Measurements from ENCODE around the gene ARL17A.
"Not testable (repeated sequence)": the region's sequence is repeated elsewhere in the genome, so short reads cannot be mapped to it uniquely, and the experiment has no call there.

Gene ARL17A

GRCh38 chr17:46559155-46559554 lies 20.3 kb downstream of the ARL17A start:
- H3K9me3 ChIP-seq (replicated peaks in 1 of 2; ENCODE audit: control insufficient read depth in 2 of 2, insufficient read depth in 1 of 2, low read depth in 1 of 2, low read length in 2 of 2); H3K79me1 ChIP-seq (ENCODE audit: low read depth, low read length); H3K36me3 ChIP-seq (replicated peaks in 1 of 2; ENCODE audit: control insufficient read depth in 2 of 2, insufficient read depth in 2 of 2, low read length in 2 of 2); H3K27ac ChIP-seq (replicated peaks; ENCODE audit: low read length); DNase-seq (ENCODE audit: low spot score); H3K4me3 ChIP-seq (ENCODE audit: low read length in 2 of 2); H2BK12ac ChIP-seq (ENCODE audit: low read length); H3K14ac ChIP-seq (ENCODE audit: low read length); H3K4ac ChIP-seq (ENCODE audit: low read length); H4K8ac ChIP-seq (ENCODE audit: low read depth, low read length); H3K23ac ChIP-seq (ENCODE audit: low read depth, low read length, poor library complexity); H3K4me1 ChIP-seq (ENCODE audit: control insufficient read depth in 2 of 2, insufficient read depth in 1 of 2, low read depth in 1 of 2, low read length in 2 of 2); H2BK5ac ChIP-seq (ENCODE audit: low read length); H2AK5ac ChIP-seq (ENCODE audit: low read depth, low read length); H2AFZ ChIP-seq (ENCODE audit: low read length); H3K27me3 ChIP-seq (ENCODE audit: control insufficient read depth in 3 of 3, insufficient read depth in 3 of 3, low read depth in 1 of 3, low read length in 3 of 3); H3K9ac ChIP-seq (ENCODE audit: low read depth, low read length, poor library complexity); H3K18ac ChIP-seq (ENCODE audit: low read length); H2BK120ac ChIP-seq (ENCODE audit: low read depth, low read length); H3K4me2 ChIP-seq (ENCODE audit: insufficient read depth, low read length, poor library complexity, severe bottlenecking); H2BK15ac ChIP-seq (ENCODE audit: low read length); H4K91ac ChIP-seq (ENCODE audit: low read depth, low read length, poor library complexity): not testable (repeated sequence)
- WGBS, 2 donors (ENCODE audit: extremely low coverage in 2 of 2, insufficient read length in 2 of 2, insufficient replicate concordance in 1 of 2): no CpG with 5 or more reads among the region's 20 CpGs

GRCh38 chr17:46548607-46549006 lies 30.9 kb downstream of the ARL17A start:
- not testable (repeated sequence) for H2BK12ac ChIP-seq (ENCODE audit: low read length); DNase-seq (ENCODE audit: low spot score)
- no CpG with 5 or more reads among the region's 10 CpGs for WGBS, 2 donors (ENCODE audit: extremely low coverage in 2 of 2, insufficient read length in 2 of 2, insufficient replicate concordance in 1 of 2)

GRCh38 chr17:46534716-46535115 lies 44.8 kb downstream of the ARL17A start:
- not testable (repeated sequence) for H3K14ac ChIP-seq (ENCODE audit: low read length); H2BK5ac ChIP-seq (ENCODE audit: low read length); H3K9me3 ChIP-seq (replicated peaks in 1 of 2; ENCODE audit: control insufficient read depth in 2 of 2, insufficient read depth in 1 of 2, low read depth in 1 of 2, low read length in 2 of 2); H2BK15ac ChIP-seq (ENCODE audit: low read length); H2AFZ ChIP-seq (ENCODE audit: low read length); H3K23ac ChIP-seq (ENCODE audit: low read depth, low read length, poor library complexity); H2BK120ac ChIP-seq (ENCODE audit: low read depth, low read length); H2AK5ac ChIP-seq (ENCODE audit: low read depth, low read length); H3K9ac ChIP-seq (ENCODE audit: low read depth, low read length, poor library complexity); H3K4me1 ChIP-seq (ENCODE audit: control insufficient read depth in 2 of 2, insufficient read depth in 1 of 2, low read depth in 1 of 2, low read length in 2 of 2); H3K27me3 ChIP-seq (ENCODE audit: control insufficient read depth in 3 of 3, insufficient read depth in 3 of 3, low read depth in 1 of 3, low read length in 3 of 3); H3K4ac ChIP-seq (ENCODE audit: low read length); H3K36me3 ChIP-seq (replicated peaks in 1 of 2; ENCODE audit: control insufficient read depth in 2 of 2, insufficient read depth in 2 of 2, low read length in 2 of 2); H3K27ac ChIP-seq (replicated peaks; ENCODE audit: low read length); H3K79me1 ChIP-seq (ENCODE audit: low read depth, low read length); H3K4me3 ChIP-seq (ENCODE audit: low read length in 2 of 2); H3K18ac ChIP-seq (ENCODE audit: low read length); H2BK12ac ChIP-seq (ENCODE audit: low read length); H4K8ac ChIP-seq (ENCODE audit: low read depth, low read length); H3K4me2 ChIP-seq (ENCODE audit: insufficient read depth, low read length, poor library complexity, severe bottlenecking); H4K91ac ChIP-seq (ENCODE audit: low read depth, low read length, poor library complexity); DNase-seq (ENCODE audit: low spot score)
- no CpG with 5 or more reads among the region's 22 CpGs for WGBS, 2 donors (ENCODE audit: extremely low coverage in 2 of 2, insufficient read length in 2 of 2, insufficient replicate concordance in 1 of 2)

More at GRCh38 chr17:46548607-46549006, 30.9 kb downstream of the ARL17A start:
- H3K4me1 ChIP-seq (ENCODE audit: control insufficient read depth in 2 of 2, insufficient read depth in 1 of 2, low read depth in 1 of 2, low read length in 2 of 2); H2BK120ac ChIP-seq (ENCODE audit: low read depth, low read length); H2BK15ac ChIP-seq (ENCODE audit: low read length); H3K23ac ChIP-seq (ENCODE audit: low read depth, low read length, poor library complexity); H3K27me3 ChIP-seq (ENCODE audit: control insufficient read depth in 3 of 3, insufficient read depth in 3 of 3, low read depth in 1 of 3, low read length in 3 of 3); H3K9me3 ChIP-seq (replicated peaks in 1 of 2; ENCODE audit: control insufficient read depth in 2 of 2, insufficient read depth in 1 of 2, low read depth in 1 of 2, low read length in 2 of 2); H3K9ac ChIP-seq (ENCODE audit: low read depth, low read length, poor library complexity); H3K14ac ChIP-seq (ENCODE audit: low read length); H4K91ac ChIP-seq (ENCODE audit: low read depth, low read length, poor library complexity); H2AFZ ChIP-seq (ENCODE audit: low read length); H4K8ac ChIP-seq (ENCODE audit: low read depth, low read length); H3K36me3 ChIP-seq (replicated peaks in 1 of 2; ENCODE audit: control insufficient read depth in 2 of 2, insufficient read depth in 2 of 2, low read length in 2 of 2); H3K4ac ChIP-seq (ENCODE audit: low read length); H3K27ac ChIP-seq (replicated peaks; ENCODE audit: low read length); H2BK5ac ChIP-seq (ENCODE audit: low read length); H3K79me1 ChIP-seq (ENCODE audit: low read depth, low read length); H3K4me3 ChIP-seq (ENCODE audit: low read length in 2 of 2); H3K4me2 ChIP-seq (ENCODE audit: insufficient read depth, low read length, poor library complexity, severe bottlenecking); H3K18ac ChIP-seq (ENCODE audit: low read length); H2AK5ac ChIP-seq (ENCODE audit: low read depth, low read length): not testable (repeated sequence)

- not testable (repeated sequence) for H3K4me3 ChIP-seq (ENCODE audit: low read length in 2 of 2); DNase-seq (ENCODE audit: low spot score); H3K36me3 ChIP-seq (replicated peaks in 1 of 2; ENCODE audit: control insufficient read depth in 2 of 2, insufficient read depth in 2 of 2, low read length in 2 of 2); H2BK5ac ChIP-seq (ENCODE audit: low read length); H2AFZ ChIP-seq (ENCODE audit: low read length); H2BK12ac ChIP-seq (ENCODE audit: low read length); H3K27ac ChIP-seq (replicated peaks; ENCODE audit: low read length); H3K18ac ChIP-seq (ENCODE audit: low read length); H3K4me1 ChIP-seq (ENCODE audit: control insufficient read depth in 2 of 2, insufficient read depth in 1 of 2, low read depth in 1 of 2, low read length in 2 of 2); H4K91ac ChIP-seq (ENCODE audit: low read depth, low read length, poor library complexity); H4K8ac ChIP-seq (ENCODE audit: low read depth, low read length); H3K4ac ChIP-seq (ENCODE audit: low read length); H3K14ac ChIP-seq (ENCODE audit: low read length); H3K4me2 ChIP-seq (ENCODE audit: insufficient read depth, low read length, poor library complexity, severe bottlenecking); H2BK15ac ChIP-seq (ENCODE audit: low read length); H2AK5ac ChIP-seq (ENCODE audit: low read depth, low read length); H3K9ac ChIP-seq (ENCODE audit: low read depth, low read length, poor library complexity); H3K79me1 ChIP-seq (ENCODE audit: low read depth, low read length); H2BK120ac ChIP-seq (ENCODE audit: low read depth, low read length); H3K9me3 ChIP-seq (replicated peaks in 1 of 2; ENCODE audit: control insufficient read depth in 2 of 2, insufficient read depth in 1 of 2, low read depth in 1 of 2, low read length in 2 of 2); H3K27me3 ChIP-seq (ENCODE audit: control insufficient read depth in 3 of 3, insufficient read depth in 3 of 3, low read depth in 1 of 3, low read length in 3 of 3); H3K23ac ChIP-seq (ENCODE audit: low read depth, low read length, poor library complexity)
- no CpG with 5 or more reads among the region's 11 CpGs for WGBS, 2 donors (ENCODE audit: extremely low coverage in 2 of 2, insufficient read length in 2 of 2, insufficient replicate concordance in 1 of 2)
These were observed 67.3 kb downstream of the ARL17A start, which contains the start of gene LRRC37A2 for GRCh38 chr17:46512168-46512567. LRRC37A2 (plus strand) TSS chr17:46512468; CDS start chr17:46512713, 245 bp downstream.
